Subcutaneous adipose tissue (tissue), 4 donors: Measurements from ENCODE around the gene PODNL1. TPM values are rescaled to one million over a fixed set of nuclear protein-coding genes. Genes with fewer than 3 reads are reported as not detected.

Experiments
- CTCF ChIP-seq: fragments of 450-650 bp; IDR thresholded peaks from one replicate; pipeline ENCODE4 v1.5.1; 2016; ENCODE audit warnings: low read depth, mild to moderate bottlenecking, control low read depth, antibody characterized with exemption, moderate library complexity
- total RNA-seq, 4 donors: library from RNA; depleted of rRNA; stranded (reverse); fragments of >200 nt; gene quantifications; one replicate each; pipeline ENCODE4 v1.1.0, GENCODE V29; 2016

PODNL1 gene
- total RNA-seq, 4 donors from 2014 or later, result 0.44 to 1.1 (median 0.91) TPM

DNA sequence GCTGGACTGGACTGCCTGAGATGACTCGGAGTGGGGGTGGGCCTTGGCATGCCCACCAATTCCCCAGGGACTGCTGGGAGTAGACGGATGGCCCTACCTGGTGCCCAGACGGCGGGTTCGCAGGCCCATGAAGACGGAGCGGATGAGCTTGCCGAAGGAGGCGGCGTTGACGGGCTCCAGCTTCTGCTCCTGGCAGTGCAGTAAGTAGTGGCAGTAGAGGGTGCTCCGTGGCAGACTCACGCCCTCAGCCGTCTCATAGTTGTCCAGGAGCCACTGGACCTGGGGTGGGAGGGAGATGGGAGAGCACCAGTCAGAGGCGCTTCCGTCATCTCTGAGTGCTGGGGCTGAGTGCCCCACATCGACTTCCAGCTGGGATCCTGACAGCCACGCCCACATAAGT, 31.7 kb upstream of the PODNL1 start:
- TF ChIP-seq CTCF, result no peak

GRCh38 chr19:13968999-13969398, 30.8 kb upstream of the PODNL1 start:
- TF ChIP-seq CTCF, result no peak

GRCh38 chr19:13968383-13968935, 30.2 kb upstream of the PODNL1 start:
- TF ChIP-seq CTCF, result no peak

DNA sequence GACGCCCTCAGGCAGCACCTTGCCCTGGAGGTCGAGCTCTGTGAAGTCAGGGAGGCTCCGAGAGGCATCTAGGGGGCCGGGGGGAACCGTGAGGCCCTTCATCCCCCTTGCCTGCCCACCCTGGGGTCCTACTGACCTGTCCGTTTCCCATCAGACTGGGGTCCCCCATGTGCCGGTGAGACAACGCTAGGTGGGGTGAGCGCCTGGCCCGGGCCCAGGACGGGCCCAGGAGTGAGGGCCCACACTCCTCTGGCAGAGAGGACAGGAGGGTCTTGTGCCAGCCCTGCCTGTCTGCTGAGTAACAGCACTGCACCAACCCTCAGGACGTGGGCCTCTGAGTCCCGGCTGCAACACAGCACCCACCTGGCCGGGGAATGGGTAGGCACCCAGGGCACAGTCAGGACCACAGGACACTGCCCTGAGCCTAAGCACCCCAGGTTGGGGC, 28.5 kb upstream of the PODNL1 start:
- TF ChIP-seq CTCF, result no peak

GRCh38 chr19:13965926-13966683, 27.9 kb upstream of the PODNL1 start:
- TF ChIP-seq CTCF, result no peak

GRCh38 chr19:13965377-13965896, 27.2 kb upstream of the PODNL1 start:
- TF ChIP-seq CTCF, result no peak

GRCh38 chr19:13964776-13965175, 26.6 kb upstream of the PODNL1 start:
- TF ChIP-seq CTCF, result no peak
